Fibroblast of mammary gland (primary cell): ENCODE measurements around the gene GDPD5.

Source experiments
- DNase-seq: peaks from one replicate; pipeline ENCODE4 v3.0.0-alpha.2; 2010; ENCODE audit warnings: low read depth
- H3K4me3 ChIP-seq: 2 replicates; pipeline ENCODE4 v1.5.1; 2011; ENCODE audit warnings: low read depth, mild to moderate bottlenecking, low read length, moderate library complexity; ENCODE audit not compliant: control insufficient read depth
- CTCF ChIP-seq: conservative IDR thresholded peaks from 2 replicates; pipeline ENCODE4 v1.5.1; 2011; ENCODE audit warnings: low read depth, low read length, inconsistent platforms; ENCODE audit not compliant: control insufficient read depth, insufficient read depth

GDPD5 gene

DNA sequence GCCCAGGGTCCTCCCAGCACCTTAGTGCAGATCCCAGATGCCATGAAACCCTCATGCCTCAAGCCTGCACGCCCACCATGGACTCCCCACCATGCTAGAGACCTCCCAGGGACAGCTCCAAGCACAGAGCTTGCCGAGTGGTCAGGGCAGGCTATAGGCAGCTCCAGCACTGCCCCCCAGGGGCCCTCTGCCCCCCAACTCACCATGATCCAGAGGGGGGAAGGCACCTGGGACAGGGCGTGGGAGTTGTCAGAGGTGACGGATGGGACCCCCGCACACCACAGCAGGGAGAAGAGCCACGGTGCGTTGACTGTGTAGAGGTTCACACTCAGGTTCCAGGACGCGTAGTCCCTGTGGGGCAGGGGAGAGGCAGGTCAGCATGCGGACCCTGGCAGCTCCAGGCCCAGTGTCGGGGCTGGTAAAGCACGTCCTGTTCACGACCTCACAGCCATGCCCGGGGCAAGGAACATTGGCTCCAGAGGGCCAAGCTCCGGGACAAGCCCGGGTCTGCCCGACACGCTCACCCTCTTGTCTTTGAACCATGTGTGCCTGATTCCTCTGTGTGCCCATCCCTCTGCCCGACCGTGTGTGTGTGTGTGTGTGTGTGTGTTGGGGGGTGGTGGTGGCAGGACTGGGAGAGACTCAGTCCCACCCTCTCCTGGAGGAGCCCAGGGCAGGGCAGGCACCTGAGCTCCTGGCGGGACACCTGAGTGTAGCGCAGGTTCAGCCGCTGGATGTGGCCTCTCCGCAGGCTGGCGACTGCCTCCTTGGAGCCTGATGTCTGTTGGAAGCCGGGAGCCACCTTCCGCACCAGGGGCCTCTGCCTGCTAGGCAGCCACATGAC lies 84.6 kb downstream of the GDPD5 start:
- no peak for DNase-seq
- no peak for TF ChIP-seq CTCF
- H3K4me3 ChIP-seq: no peak overlapping the region

DNA sequence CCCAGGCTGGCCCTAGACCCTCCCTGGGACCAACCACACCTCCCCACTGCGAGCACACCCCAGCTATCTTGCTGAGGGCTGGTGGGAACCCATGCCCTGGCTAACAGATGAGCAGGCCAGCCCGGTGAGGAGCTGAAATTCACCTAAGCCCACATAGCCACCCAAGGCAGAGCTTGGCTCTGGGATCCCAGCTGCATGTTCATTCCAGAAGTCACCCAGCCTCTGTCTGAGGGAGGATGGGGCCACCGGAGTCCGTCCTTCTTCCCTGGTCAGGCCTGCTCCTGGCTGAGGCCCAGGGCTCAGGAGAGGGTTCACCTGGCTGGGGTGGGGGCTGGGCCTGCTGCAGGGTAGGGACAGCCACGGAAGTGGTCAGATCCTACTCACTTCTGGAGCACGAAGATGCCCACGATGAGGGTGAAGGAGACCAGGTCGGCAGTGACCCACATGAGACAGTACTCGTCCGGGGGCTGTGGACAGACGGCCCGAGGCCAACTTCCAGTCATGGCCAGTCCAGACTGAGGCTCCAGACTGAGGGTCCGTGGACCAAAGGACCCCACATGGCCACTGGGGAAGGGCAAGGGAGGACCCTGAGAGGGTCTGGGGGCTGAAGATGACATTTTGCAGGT lies 86.1 kb downstream of the GDPD5 start:
- no peak overlapping the region for H3K4me3 ChIP-seq
- no peak for DNase-seq
- no peak for TF ChIP-seq CTCF

DNA sequence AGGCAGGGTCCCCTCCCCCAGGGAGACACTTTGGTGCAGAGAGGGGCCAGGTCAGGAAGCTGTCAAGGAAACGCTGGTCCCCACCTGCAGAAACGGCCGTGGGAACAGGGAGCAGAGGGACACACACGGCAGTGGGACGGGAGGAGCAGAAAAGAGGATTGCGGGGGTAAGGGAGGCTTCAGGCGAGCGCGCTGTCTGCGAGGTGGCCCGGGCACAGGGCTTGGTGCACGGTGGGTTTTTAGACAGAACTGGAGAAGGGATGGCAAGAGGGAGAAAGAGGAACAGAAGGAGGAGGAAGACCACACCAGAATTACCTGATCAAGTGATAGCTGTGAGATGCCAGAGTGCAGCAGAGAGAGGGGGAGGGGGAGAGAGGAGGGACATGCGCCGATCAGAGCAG lies 86.7 kb downstream of the GDPD5 start:
- H3K4me3 ChIP-seq: no peak overlapping the region
- no peak for TF ChIP-seq CTCF
- no peak for DNase-seq

DNA sequence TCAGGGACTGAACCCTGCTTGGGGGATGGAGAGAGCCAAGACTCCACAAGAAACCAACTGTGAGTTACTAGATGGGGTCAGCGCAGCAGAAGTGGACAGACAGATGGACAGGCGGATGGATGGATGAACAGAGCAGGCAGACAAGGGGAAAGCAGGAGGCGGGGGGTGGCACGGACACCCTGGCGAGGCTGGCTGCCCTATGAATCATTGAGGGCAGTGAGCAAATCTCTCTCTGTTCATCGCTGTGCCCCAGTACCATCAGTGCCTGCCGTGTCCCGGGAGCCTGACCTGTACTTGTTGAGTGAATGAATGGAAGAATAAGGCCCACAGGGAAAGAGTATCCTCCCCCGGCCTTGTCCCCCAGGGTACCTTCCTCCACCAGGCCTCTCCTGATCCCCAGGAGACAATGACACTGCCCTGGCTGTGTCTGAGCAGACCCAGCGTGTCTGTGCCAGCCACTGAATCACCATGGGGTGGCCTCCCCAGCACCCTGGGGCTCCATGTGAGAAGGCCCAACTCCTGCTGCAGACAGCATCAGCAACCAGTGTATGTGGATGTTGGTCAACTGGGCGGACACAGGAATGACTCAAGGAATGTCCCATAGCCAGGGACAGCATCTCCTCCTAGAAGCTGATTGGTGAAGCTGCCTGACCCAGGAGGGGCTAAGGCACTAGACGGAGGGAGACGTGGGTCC lies 87.6 kb downstream of the GDPD5 start:
- DNase-seq: no peak
- no peak overlapping the region for H3K4me3 ChIP-seq
- TF ChIP-seq CTCF: no peak

DNA sequence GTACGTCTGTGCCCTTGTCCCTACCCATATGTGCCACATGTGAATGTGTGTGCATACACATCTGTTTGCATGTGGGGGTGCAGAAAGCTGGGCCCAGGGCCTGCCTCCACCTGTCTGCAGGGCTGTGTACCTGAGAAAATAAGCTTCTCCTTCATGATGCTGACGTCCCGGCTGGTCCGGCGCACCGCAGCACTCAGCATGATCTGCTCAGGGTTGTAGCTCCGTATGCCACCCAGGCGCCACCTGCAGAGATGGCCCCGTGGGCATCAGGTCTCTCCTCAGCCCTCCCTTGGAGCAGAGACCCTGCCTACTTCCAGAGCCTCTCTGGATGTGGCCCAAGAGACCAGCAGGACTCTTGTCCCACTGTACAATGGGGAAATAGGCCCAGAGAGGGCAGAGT lies 88.9 kb downstream of the GDPD5 start:
- no peak overlapping the region for H3K4me3 ChIP-seq
- TF ChIP-seq CTCF: no peak
- no peak for DNase-seq

GRCh38 chr11:75435571-75435925 lies 90.2 kb downstream of the GDPD5 start:
- no peak overlapping the region for H3K4me3 ChIP-seq
- no peak for TF ChIP-seq CTCF
- no peak for DNase-seq
